GM12878 (cell line): ENCODE measurements around the gene RPS6KA3. TPM values are rescaled to one million over a fixed set of nuclear protein-coding genes. Genes with fewer than 3 reads are reported as not detected.

ENCODE experiments used
- DPF2 ChIP-seq: fragments of 450-650 bp; IDR thresholded peaks from 2 replicates; pipeline ENCODE4 v1.6.1; 2017; ENCODE audit warnings: mild to moderate bottlenecking
- HDAC2 ChIP-seq: fragments of 200-600 bp; sonication (generic); IDR thresholded peaks from 2 replicates; pipeline ENCODE4 v1.6.1; 2017
- IRF4 ChIP-seq: IDR thresholded peaks from 2 replicates; pipeline ENCODE4 v1.6.1; 2011; ENCODE audit warnings: low read depth, low read length
- KAT2A ChIP-seq: conservative IDR thresholded peaks from 2 replicates; pipeline ENCODE4 v1.6.1; 2011; ENCODE audit warnings: low read depth, low read length; ENCODE audit not compliant: control insufficient read depth
- KDM1A ChIP-seq: fragments of 200-600 bp; sonication (generic); IDR thresholded peaks from 2 replicates; pipeline ENCODE4 v1.6.1; 2016; ENCODE audit warnings: borderline replicate concordance
- MAX ChIP-seq: IDR thresholded peaks from 2 replicates; pipeline ENCODE4 v1.6.1; 2012; ENCODE audit warnings: low read depth, low read length, improper control_type of control experiment
- NFXL1 ChIP-seq: fragments of 450-650 bp; IDR thresholded peaks from 2 replicates; pipeline ENCODE4 v1.6.1; 2017; ENCODE audit warnings: antibody characterized with exemption, mild to moderate bottlenecking, borderline replicate concordance
- NKRF ChIP-seq: fragments of 450-650 bp; conservative IDR thresholded peaks from 2 replicates; pipeline ENCODE4 v1.6.1; 2017; ENCODE audit warnings: mild to moderate bottlenecking, moderate library complexity
- NR2C1 ChIP-seq: fragments of 450-650 bp; IDR thresholded peaks from 2 replicates; pipeline ENCODE4 v1.6.1; 2017; ENCODE audit warnings: antibody characterized with exemption, mild to moderate bottlenecking, moderate library complexity
- PAX8 ChIP-seq: fragments of 450-650 bp; IDR thresholded peaks from 2 replicates; pipeline ENCODE4 v1.6.1; 2017; ENCODE audit warnings: mild to moderate bottlenecking, moderate library complexity
- POLR2AphosphoS2 ChIP-seq: IDR thresholded peaks from 2 replicates; pipeline ENCODE4 v1.6.1; 2011; ENCODE audit warnings: low read depth, mild to moderate bottlenecking, low read length, improper control_type of control experiment, moderate library complexity
- PRDM15 ChIP-seq: fragments of 450-650 bp; formaldehyde crosslinking; IDR thresholded peaks from 2 replicates; pipeline ENCODE4 v1.4.0; 2020; ENCODE audit warnings: mild to moderate bottlenecking, moderate library complexity
- RFX5 ChIP-seq: IDR thresholded peaks from 2 replicates; pipeline ENCODE4 v1.6.1; 2011; ENCODE audit warnings: low read depth, low read length, improper control_type of control experiment
- TARDBP ChIP-seq: IDR thresholded peaks from 2 replicates; pipeline ENCODE4 v1.6.1; 2016; ENCODE audit warnings: borderline replicate concordance
- TCF12 ChIP-seq: IDR thresholded peaks from 2 replicates; pipeline ENCODE4 v1.6.1; 2011; ENCODE audit warnings: low read depth, mild to moderate bottlenecking, low read length
- ZNF217 ChIP-seq: fragments of 450-650 bp; IDR thresholded peaks from 2 replicates; pipeline ENCODE4 v1.6.1; 2017; ENCODE audit warnings: antibody characterized with exemption, mild to moderate bottlenecking
- ZNF384 ChIP-seq: IDR thresholded peaks from 2 replicates; pipeline ENCODE4 v1.6.1; 2012; ENCODE audit warnings: low read depth, mild to moderate bottlenecking, low read length, improper control_type of control experiment, borderline replicate concordance
- ZNF687 ChIP-seq: fragments of 450-650 bp; IDR thresholded peaks from 2 replicates; pipeline ENCODE4 v1.6.1; 2017; ENCODE audit warnings: mild to moderate bottlenecking, moderate library complexity
- polyA plus RNA-seq, 11 experiments: library from polyadenylated mRNA; depleted of rRNA in 4 of 11; unstranded in 6 of 11; stranded (reverse) in 5 of 11; fragments of >200 nt; fragmentation: Nextera tagmentation in 4 of 11; fragmentation: Illumina TruSeq in 1 of 11; extraction: Ambion mirVana in 4 of 11; extraction: Trizol in 1 of 11; gene quantifications; 1 replicate in 1 of 11; 2 replicates in 10 of 11; pipeline versions ENCODE4 v1.2.1 to v1.2.3, GENCODE V29; 2011 to 2016; ENCODE audit warnings: inconsistent platforms in 2 of 11, missing spikeins in 2 of 11, low read depth in 1 of 11
- total RNA-seq, 4 experiments: library from RNA; depleted of rRNA in 3 of 4; stranded (reverse); fragments of >200 nt in 3 of 4; fragmentation: Illumina TruSeq in 1 of 4; extraction: Trizol in 1 of 4; gene quantifications; 2 replicates each; pipeline versions ENCODE4 v1.2.1 to v1.2.3, GENCODE V29; 2013 to 2021
- TF ChIP-seq, protein P1 (sequence below): fragments of 150-350 bp; IDR thresholded peaks from 2 replicates; pipeline ENCODE4 v1.6.1; 2016; ENCODE audit warnings: low read depth, low read length

Gene RPS6KA3
- total and polyA plus RNA-seq, 10 of the 15 experiments (the other 5 are each of a cell fraction or from before 2014, with no cell fraction given), result 2.8 to 35.6 (median 15.8) TPM

GRCh38 chrX:20315140-20315539 lies 48.4 kb upstream of the RPS6KA3 start (continued):
- TF ChIP-seq, protein P1, sequence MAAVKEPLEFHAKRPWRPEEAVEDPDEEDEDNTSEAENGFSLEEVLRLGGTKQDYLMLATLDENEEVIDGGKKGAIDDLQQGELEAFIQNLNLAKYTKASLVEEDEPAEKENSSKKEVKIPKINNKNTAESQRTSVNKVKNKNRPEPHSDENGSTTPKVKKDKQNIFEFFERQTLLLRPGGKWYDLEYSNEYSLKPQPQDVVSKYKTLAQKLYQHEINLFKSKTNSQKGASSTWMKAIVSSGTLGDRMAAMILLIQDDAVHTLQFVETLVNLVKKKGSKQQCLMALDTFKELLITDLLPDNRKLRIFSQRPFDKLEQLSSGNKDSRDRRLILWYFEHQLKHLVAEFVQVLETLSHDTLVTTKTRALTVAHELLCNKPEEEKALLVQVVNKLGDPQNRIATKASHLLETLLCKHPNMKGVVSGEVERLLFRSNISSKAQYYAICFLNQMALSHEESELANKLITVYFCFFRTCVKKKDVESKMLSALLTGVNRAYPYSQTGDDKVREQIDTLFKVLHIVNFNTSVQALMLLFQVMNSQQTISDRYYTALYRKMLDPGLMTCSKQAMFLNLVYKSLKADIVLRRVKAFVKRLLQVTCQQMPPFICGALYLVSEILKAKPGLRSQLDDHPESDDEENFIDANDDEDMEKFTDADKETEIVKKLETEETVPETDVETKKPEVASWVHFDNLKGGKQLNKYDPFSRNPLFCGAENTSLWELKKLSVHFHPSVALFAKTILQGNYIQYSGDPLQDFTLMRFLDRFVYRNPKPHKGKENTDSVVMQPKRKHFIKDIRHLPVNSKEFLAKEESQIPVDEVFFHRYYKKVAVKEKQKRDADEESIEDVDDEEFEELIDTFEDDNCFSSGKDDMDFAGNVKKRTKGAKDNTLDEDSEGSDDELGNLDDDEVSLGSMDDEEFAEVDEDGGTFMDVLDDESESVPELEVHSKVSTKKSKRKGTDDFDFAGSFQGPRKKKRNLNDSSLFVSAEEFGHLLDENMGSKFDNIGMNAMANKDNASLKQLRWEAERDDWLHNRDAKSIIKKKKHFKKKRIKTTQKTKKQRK, result no peak
- no peak for TF ChIP-seq ZNF687
- TF ChIP-seq HDAC2, result no peak
- no peak for TF ChIP-seq TARDBP
- no peak for TF ChIP-seq ZNF217
- no peak for TF ChIP-seq PAX8
- TF ChIP-seq NKRF, result no peak
- TF ChIP-seq TCF12, result no peak
- no peak for TF ChIP-seq KAT2A
- no peak for TF ChIP-seq RFX5
- TF ChIP-seq NR2C1, result no peak
- TF ChIP-seq IRF4, result peak; percentile 71; the same call in 1 of the 2 replicates
- no peak for TF ChIP-seq NFXL1
- no peak for TF ChIP-seq DPF2
- no peak for TF ChIP-seq ZNF384
- no peak for TF ChIP-seq PRDM15 (CRISPR knock-in tag)
- no peak for TF ChIP-seq MAX
- TF ChIP-seq KDM1A, result no peak
- TF ChIP-seq POLR2AphosphoS2, result no peak
